AG04449 (cell line): ENCODE results near the gene PDE11A.
"Not testable (repeated sequence)": the region's sequence is repeated elsewhere in the genome, so short reads cannot be mapped to it uniquely, and the experiment has no call there.

Experiments used
- CTCF ChIA-PET: fragments of 350-600 bp; formaldehyde crosslinking; extraction: SDS; loops from one replicate; lab custom pipeline; 2021; ENCODE audit warnings: antibody characterized with exemption; lab: Yijun Ruan, JAX
- POLR2A ChIA-PET: fragments of 400-600, 350-600 bp; formaldehyde crosslinking; extraction: SDS; loops from one replicate; lab custom pipeline; 2020; ENCODE audit warnings: antibody characterized with exemption, inconsistent platforms; lab: Yijun Ruan, JAX
- DNase-seq: peaks from one replicate; pipeline ENCODE4 v3.0.0-alpha.2; 2010; ENCODE audit warnings: low read depth, low spot score
- H3K4me3 ChIP-seq: 2 replicates; pipeline ENCODE4 v1.5.1; 2011; ENCODE audit warnings: low read depth, mild to moderate bottlenecking, control low read depth, low read length
- CTCF ChIP-seq: IDR thresholded peaks from one replicate; pipeline ENCODE4 v1.5.1; 2011; ENCODE audit warnings: mild to moderate bottlenecking, moderate library complexity, low read length, control low read depth, inconsistent platforms; ENCODE audit not compliant: insufficient read depth; ENCODE audit errors: missing control alignments

PDE11A gene

DNA sequence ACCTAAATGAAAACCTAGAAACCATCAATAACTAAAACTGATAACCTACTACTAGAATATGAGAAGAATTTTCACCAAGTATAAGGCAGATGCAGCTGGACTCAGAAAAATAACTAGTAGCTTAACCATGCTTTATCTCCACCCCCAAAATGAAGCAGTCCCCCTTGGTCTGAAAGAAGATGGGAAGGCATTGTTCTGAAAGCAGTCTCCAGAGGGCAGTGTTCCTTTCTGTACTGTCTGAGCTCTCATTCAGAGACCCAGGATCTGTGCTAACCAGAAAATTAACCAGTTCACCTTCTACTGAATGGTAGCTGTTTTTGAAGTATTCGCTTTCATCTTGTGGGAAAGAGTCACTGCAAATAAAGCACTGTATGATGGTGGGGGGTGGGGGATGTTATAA lies 273.0 kb downstream of the PDE11A start:
- peak; percentile 48 for TF ChIP-seq CTCF
- POLR2A ChIA-PET: no interaction called here
- CTCF ChIA-PET: interaction anchor here (0.6 to 1.4 kb wide), 5 partner anchors 10 to 1611 kb away, joined by 3 to 5 read pairs (median 3); no protein-coding TSS in a partner anchor
- no peak overlapping the region for H3K4me3 ChIP-seq
- DNase-seq: no peak

GRCh38 chr2:177797808-177798207 lies 274.8 kb downstream of the PDE11A start:
- no peak for DNase-seq
- POLR2A ChIA-PET: no interaction called here

DNA sequence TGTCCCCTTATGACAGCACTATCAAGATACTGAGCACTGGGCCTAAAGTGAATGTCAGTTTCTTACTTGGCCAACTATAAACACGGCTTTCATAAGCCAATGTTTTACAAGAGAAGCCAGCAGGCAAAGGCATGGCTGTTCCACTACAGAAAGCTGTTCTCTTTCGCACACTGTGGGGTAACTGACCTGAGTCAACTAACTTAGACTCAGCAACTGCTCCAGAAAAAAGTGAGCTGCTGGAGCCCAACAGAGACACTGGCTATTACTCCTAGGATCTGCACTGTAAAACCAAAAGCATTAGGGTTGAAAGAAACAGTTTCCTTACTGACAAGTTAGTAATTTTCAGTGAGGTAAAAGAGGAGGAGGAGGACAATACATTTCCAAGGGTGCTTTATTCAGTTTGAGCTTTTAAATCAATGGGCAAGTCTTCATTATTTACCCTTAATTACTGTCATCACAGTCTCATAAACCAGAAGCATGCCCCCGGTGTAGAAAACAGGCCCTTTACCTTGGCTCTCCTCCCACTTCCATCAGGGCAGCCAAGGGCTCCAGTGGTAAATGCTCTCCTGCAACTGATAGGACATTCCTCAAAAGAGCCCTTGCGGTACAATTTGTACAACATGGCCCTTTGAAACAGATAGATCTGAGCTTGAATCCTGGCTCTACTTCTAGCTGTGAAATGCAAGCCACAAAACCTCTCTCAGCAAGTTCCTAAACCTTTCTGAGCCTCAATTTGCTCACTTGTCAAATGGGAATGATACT lies 275.7 kb downstream of the PDE11A start:
- H3K4me3 ChIP-seq: no peak overlapping the region
- ChIA-PET POLR2A (no interaction called here), CTCF (interaction anchor here (1.3 kb wide), 1 partner anchor 38 kb away, joined by 4 read pairs; no protein-coding TSS in a partner anchor)
- no peak for DNase-seq
- no peak for TF ChIP-seq CTCF

More at GRCh38 chr2:177797808-177798207, 274.8 kb downstream of the PDE11A start:
- CTCF ChIA-PET: interaction anchor here (0.9 kb wide), 1 partner anchor 36 kb away, joined by 3 read pairs; no protein-coding TSS in a partner anchor
- TF ChIP-seq CTCF: no peak
- H3K4me3 ChIP-seq: no peak overlapping the region

GRCh38 chr2:177796011-177796410 lies 276.6 kb downstream of the PDE11A start:
- POLR2A ChIA-PET: no interaction called here
- DNase-seq: no peak
- H3K4me3 ChIP-seq: no peak overlapping the region
- CTCF ChIA-PET: interaction anchor here (1.3 kb wide), 1 partner anchor 37 kb away, joined by 4 read pairs; no protein-coding TSS in a partner anchor
- no peak for TF ChIP-seq CTCF

- H3K4me3 ChIP-seq, DNase-seq, POLR2A ChIA-PET: not testable (repeated sequence)
- CTCF ChIA-PET: interaction anchor here (1.8 kb wide), 1 partner anchor 15 kb away, joined by 5 read pairs; no protein-coding TSS in a partner anchor
Measured at GRCh38 chr2:177785143-177785542, 287.4 kb downstream of the PDE11A start.

GRCh38 chr2:177784745-177785067 lies 287.9 kb downstream of the PDE11A start:
- TF ChIP-seq CTCF: no peak
- H3K4me3 ChIP-seq: no peak overlapping the region
- DNase-seq: no peak
- CTCF ChIA-PET: interaction anchor here (1.8 to 2.8 kb wide), 2 partner anchors 10 to 14 kb away, joined by 5 to 8 read pairs; no protein-coding TSS in a partner anchor
- POLR2A ChIA-PET: no interaction called here
